Endothelial cell of umbilical vein (primary cell): ENCODE results near the gene APBB2.

Experiments used
- EZH2 ChIP-seq: IDR thresholded peaks from 2 replicates; pipeline ENCODE4 v1.6.1; 2012; ENCODE audit warnings: borderline replicate concordance, low read depth, mild to moderate bottlenecking, moderate library complexity, low read length, inconsistent platforms; ENCODE audit not compliant: severe bottlenecking
- GATA2 ChIP-seq: IDR thresholded peaks from 2 replicates; pipeline ENCODE4 v1.7.0; 2011; ENCODE audit warnings: low read depth, mild to moderate bottlenecking, moderate library complexity, mixed read lengths, low read length; ENCODE audit not compliant: insufficient read length, insufficient read depth
- JUN ChIP-seq: IDR thresholded peaks from 2 replicates; pipeline ENCODE4 v1.6.1; 2011; ENCODE audit warnings: borderline replicate concordance, low read depth; ENCODE audit not compliant: insufficient read length, insufficient read depth
- MYC ChIP-seq: IDR thresholded peaks from one replicate; pipeline ENCODE4 v1.6.1; 2011; ENCODE audit warnings: mild to moderate bottlenecking, low read depth, low read length
- POLR2A ChIP-seq: IDR thresholded peaks from 2 replicates; pipeline ENCODE4 v1.6.1; 2012; ENCODE audit warnings: low read depth, mild to moderate bottlenecking, control low read depth, low read length
- POLR2AphosphoS5 ChIP-seq: IDR thresholded peaks from 2 replicates; pipeline ENCODE4 v1.6.1; 2012; ENCODE audit warnings: low read depth, mild to moderate bottlenecking, control low read depth, low read length, moderate library complexity; ENCODE audit not compliant: insufficient read depth
- TF ChIP-seq, protein P1 (sequence below), 2 donors: IDR thresholded peaks; 1 replicate in 1 of 2; 2 replicates in 1 of 2; pipeline ENCODE4 v1.5.1; 2011; ENCODE audit warnings: low read length in 2 of 2, mild to moderate bottlenecking in 2 of 2, moderate library complexity in 2 of 2, control low read depth in 1 of 2, inconsistent platforms in 1 of 2, low read depth in 1 of 2; ENCODE audit not compliant: insufficient read depth in 1 of 2; ENCODE audit errors: extremely low read depth in 1 of 2
- TF ChIP-seq, protein P2 (sequence below): IDR thresholded peaks from 2 replicates; pipeline ENCODE4 v1.6.1; 2011; ENCODE audit not compliant: insufficient read depth, insufficient read length

DNA sequence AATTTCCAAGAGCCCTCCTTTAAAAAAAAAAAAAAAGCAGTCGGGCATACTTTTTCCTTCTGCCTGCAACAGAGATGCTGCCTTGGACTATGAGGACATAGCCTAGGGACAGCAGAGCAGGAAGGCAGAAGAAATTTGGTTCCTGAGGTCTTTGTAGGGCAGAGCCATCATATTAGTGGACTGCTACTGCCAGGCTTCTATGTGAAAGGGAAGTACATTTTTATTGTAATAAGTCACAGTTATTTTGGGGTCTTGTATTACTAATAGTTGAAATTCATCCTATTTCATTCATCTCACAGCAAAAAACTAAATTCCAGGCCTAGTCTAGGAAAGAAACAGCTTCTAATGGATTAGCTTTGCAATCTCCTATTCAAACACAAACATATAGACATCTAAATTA, 253.4 kb downstream of the APBB2 start:
- TF ChIP-seq, protein P1, sequence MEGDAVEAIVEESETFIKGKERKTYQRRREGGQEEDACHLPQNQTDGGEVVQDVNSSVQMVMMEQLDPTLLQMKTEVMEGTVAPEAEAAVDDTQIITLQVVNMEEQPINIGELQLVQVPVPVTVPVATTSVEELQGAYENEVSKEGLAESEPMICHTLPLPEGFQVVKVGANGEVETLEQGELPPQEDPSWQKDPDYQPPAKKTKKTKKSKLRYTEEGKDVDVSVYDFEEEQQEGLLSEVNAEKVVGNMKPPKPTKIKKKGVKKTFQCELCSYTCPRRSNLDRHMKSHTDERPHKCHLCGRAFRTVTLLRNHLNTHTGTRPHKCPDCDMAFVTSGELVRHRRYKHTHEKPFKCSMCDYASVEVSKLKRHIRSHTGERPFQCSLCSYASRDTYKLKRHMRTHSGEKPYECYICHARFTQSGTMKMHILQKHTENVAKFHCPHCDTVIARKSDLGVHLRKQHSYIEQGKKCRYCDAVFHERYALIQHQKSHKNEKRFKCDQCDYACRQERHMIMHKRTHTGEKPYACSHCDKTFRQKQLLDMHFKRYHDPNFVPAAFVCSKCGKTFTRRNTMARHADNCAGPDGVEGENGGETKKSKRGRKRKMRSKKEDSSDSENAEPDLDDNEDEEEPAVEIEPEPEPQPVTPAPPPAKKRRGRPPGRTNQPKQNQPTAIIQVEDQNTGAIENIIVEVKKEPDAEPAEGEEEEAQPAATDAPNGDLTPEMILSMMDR (IDR thresholded peaks at IDR 0.05; ENCODE audit: extremely low read depth in 1 of 2, insufficient read depth in 1 of 2, low read depth in 1 of 2, low read length in 2 of 2), result no peak
- no peak for TF ChIP-seq POLR2A
- TF ChIP-seq EZH2, result no peak
- TF ChIP-seq, protein P2, sequence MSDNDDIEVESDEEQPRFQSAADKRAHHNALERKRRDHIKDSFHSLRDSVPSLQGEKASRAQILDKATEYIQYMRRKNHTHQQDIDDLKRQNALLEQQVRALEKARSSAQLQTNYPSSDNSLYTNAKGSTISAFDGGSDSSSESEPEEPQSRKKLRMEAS, result no peak
- TF ChIP-seq JUN, result no peak
- no peak for TF ChIP-seq POLR2AphosphoS5
- TF ChIP-seq GATA2, result no peak
- TF ChIP-seq MYC, result no peak
